Hepatocyte (in vitro differentiated cells): Measurements from ENCODE around the gene EPHB2. TPM values are rescaled to one million over a fixed set of nuclear protein-coding genes. Genes with fewer than 3 reads are reported as not detected.

Experiments
- DNase-seq: peaks from one replicate; pipeline ENCODE4 v3.0.0-alpha.2; 2016; ENCODE audit warnings: low spot score
- H2AFZ ChIP-seq: fragments of 200-600 bp; sonication (generic); 2 replicates; pipeline ENCODE4 v1.6.0; 2016; ENCODE audit warnings: antibody characterized with exemption, mild to moderate bottlenecking
- H3K27ac ChIP-seq: fragments of 200-600 bp; sonication (generic); 2 replicates; pipeline ENCODE4 v1.5.1; 2016; ENCODE audit warnings: mild to moderate bottlenecking
- H3K27me3 ChIP-seq: fragments of 200-600 bp; sonication (generic); 2 replicates; pipeline ENCODE4 v1.6.1; 2016
- H3K36me3 ChIP-seq: fragments of 200-600 bp; sonication (generic); replicated peaks from 2 replicates; pipeline ENCODE4 v1.5.1; 2016; ENCODE audit warnings: low read depth; ENCODE audit not compliant: insufficient read depth
- H3K4me1 ChIP-seq: fragments of 200-600 bp; sonication (generic); 2 replicates; pipeline ENCODE4 v1.5.1; 2016; ENCODE audit warnings: mild to moderate bottlenecking, moderate library complexity; ENCODE audit not compliant: insufficient read depth
- H3K4me2 ChIP-seq: fragments of 200-600 bp; sonication (generic); 2 replicates; pipeline ENCODE4 v1.6.0; 2016
- H3K4me3 ChIP-seq: fragments of 200-600 bp; sonication (generic); 2 replicates; pipeline ENCODE4 v1.5.1; 2016; ENCODE audit warnings: mild to moderate bottlenecking
- H3K79me2 ChIP-seq: fragments of 200-600 bp; sonication (generic); 2 replicates; pipeline ENCODE4 v1.6.0; 2017; ENCODE audit warnings: mild to moderate bottlenecking
- H3K9me2 ChIP-seq: fragments of 200-600 bp; sonication (generic); replicated peaks from 2 replicates; pipeline ENCODE4 v1.6.0; 2017; ENCODE audit warnings: mild to moderate bottlenecking; ENCODE audit not compliant: insufficient read depth
- H3K9me3 ChIP-seq: fragments of 200-600 bp; sonication (generic); 2 replicates; pipeline ENCODE4 v1.5.1; 2016; ENCODE audit warnings: low read depth, mild to moderate bottlenecking
- H4K20me1 ChIP-seq: fragments of 200-600 bp; sonication (generic); 2 replicates; pipeline ENCODE4 v1.6.0; 2016; ENCODE audit warnings: mild to moderate bottlenecking; ENCODE audit not compliant: insufficient read depth, poor library complexity, severe bottlenecking
- EZH2 ChIP-seq: fragments of 200-600 bp; sonication (generic); IDR thresholded peaks from 2 replicates; pipeline ENCODE4 v1.6.1; 2016; ENCODE audit warnings: antibody characterized with exemption, mild to moderate bottlenecking, borderline replicate concordance
- EZH2phosphoT487 ChIP-seq: fragments of 200-600 bp; sonication (generic); IDR thresholded peaks from one replicate; pipeline ENCODE4 v1.6.1; 2018; ENCODE audit warnings: antibody characterized with exemption, mild to moderate bottlenecking, low read depth, moderate library complexity; ENCODE audit not compliant: unreplicated experiment, severe bottlenecking
- WGBS: methylation state at CpG from one replicate; pipeline ENCODE4 v1.1.6; 2016; ENCODE audit warnings: low lambda C conversion rate; ENCODE audit errors: missing lambda C conversion rate; 5-methylcytosine and 5-hydroxymethylcytosine counted together
- polyA plus RNA-seq: library from polyadenylated mRNA; unstranded; fragments of >200 nt; fragmentation: Nextera tagmentation; extraction: Ambion mirVana; gene quantifications from 2 replicates; pipeline ENCODE4 v1.2.1, GENCODE V29; 2016
- total RNA-seq: library from RNA; depleted of rRNA; stranded (reverse); fragments of >200 nt; gene quantifications from 2 replicates; pipeline ENCODE4 v1.2.3, GENCODE V29; 2014
- TF ChIP-seq, protein P1 (sequence below): fragments of 200-600 bp; sonication (generic); IDR thresholded peaks from 2 replicates; pipeline ENCODE4 v1.5.1; 2016; ENCODE audit warnings: antibody characterized with exemption, mild to moderate bottlenecking; ENCODE audit not compliant: poor library complexity

Gene EPHB2
- total and polyA plus RNA-seq, 2 experiments from 2014 or later = 17.2 to 18.3 TPM

GRCh38 chr1:22824975-22825374 lies 114.3 kb downstream of the EPHB2 start:
- Histone ChIP-seq H3K9me2 (no peaks in the 10 kb centered on the region), H3K79me2 (no peaks in the 10 kb centered on the region), H3K4me3 (no peak overlapping the region), H3K27me3 (no peaks in the 10 kb centered on the region), H3K9me3 (no peaks in the 10 kb centered on the region), H3K27ac (no peak overlapping the region), H2AFZ (no peak overlapping the region), H3K36me3 (no peaks in the 10 kb centered on the region), H3K4me2 (no peak overlapping the region), H3K4me1 (peaks cover 47% of the 10 kb centered on the region), H4K20me1 (no peaks in the 10 kb centered on the region)
- no peak for TF ChIP-seq EZH2phosphoT487
- TF ChIP-seq, protein P1, sequence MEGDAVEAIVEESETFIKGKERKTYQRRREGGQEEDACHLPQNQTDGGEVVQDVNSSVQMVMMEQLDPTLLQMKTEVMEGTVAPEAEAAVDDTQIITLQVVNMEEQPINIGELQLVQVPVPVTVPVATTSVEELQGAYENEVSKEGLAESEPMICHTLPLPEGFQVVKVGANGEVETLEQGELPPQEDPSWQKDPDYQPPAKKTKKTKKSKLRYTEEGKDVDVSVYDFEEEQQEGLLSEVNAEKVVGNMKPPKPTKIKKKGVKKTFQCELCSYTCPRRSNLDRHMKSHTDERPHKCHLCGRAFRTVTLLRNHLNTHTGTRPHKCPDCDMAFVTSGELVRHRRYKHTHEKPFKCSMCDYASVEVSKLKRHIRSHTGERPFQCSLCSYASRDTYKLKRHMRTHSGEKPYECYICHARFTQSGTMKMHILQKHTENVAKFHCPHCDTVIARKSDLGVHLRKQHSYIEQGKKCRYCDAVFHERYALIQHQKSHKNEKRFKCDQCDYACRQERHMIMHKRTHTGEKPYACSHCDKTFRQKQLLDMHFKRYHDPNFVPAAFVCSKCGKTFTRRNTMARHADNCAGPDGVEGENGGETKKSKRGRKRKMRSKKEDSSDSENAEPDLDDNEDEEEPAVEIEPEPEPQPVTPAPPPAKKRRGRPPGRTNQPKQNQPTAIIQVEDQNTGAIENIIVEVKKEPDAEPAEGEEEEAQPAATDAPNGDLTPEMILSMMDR = no peak
- TF ChIP-seq EZH2 = no peak
- WGBS = 98% methylated on average over 5 of the region's 5 CpGs
- no peak for DNase-seq

GRCh38 chr1:22825486-22826189 lies 115.0 kb downstream of the EPHB2 start:
- no peak for TF ChIP-seq EZH2phosphoT487
- TF ChIP-seq EZH2 = no peak
- TF ChIP-seq, protein P1 = no peak
- Histone ChIP-seq H3K9me3 (no peaks in the 10 kb centered on the region), H2AFZ (no peak overlapping the region), H3K36me3 (no peaks in the 10 kb centered on the region), H3K4me1 (peaks cover 51% of the 10 kb centered on the region), H3K4me2 (no peak overlapping the region), H3K4me3 (no peak overlapping the region), H3K9me2 (no peaks in the 10 kb centered on the region), H3K79me2 (no peaks in the 10 kb centered on the region), H3K27me3 (no peaks in the 10 kb centered on the region), H3K27ac (peak overlapping the region; percentile 84), H4K20me1 (no peaks in the 10 kb centered on the region)
- 57% methylated on average over 4 of the region's 4 CpGs for WGBS
- DNase-seq = no peak

DNA sequence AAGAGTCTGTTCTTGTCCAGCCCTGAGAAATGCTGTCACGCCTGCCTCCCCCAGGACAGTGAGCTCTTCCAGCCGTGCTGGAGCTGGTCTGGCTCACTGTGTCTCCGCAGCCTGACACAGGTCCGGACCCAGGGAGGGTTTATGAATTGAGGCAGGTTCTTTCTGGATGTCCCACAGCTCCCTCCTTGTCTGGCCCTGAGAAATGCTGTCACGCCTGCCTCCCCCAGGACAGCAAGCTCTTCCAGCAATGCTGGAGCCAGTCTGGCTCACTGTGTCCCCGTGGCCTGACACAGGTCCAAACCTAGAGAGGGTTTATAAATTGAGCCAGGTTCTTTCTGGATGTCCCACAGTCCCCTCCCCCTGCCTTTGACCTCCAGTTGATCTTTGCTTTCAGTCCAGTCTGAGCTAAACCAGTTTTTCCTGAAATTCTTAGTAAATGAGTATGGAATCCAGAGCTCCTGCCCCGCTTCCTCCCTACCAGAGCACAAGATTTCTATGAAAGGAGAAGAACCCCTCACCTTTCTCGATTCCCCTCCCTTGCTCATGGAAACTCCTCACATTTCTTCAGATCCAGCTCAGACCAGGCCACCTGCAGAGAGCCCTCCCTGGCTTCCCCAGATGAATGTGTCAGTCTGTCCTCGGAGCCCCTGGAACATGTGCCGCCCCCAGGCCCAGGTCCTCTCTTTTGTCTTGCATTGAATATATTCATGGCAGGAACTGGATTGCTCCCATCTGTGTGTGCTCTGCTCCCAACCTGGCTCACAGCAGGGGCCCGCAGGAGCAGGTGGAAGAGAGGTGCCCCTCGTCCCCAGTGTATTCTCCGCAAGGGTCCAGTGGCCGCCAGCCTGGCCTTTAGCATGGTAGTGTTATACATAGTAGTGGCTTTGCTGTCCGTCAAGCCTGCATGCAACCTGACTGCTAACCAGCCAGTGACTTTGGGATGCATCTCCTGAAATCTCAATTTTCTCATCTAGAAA lies 116.3 kb downstream of the EPHB2 start:
- peaks cover 51% of the 10 kb centered on the region for H3K4me1 ChIP-seq
- no peaks in the 10 kb centered on the region for H3K79me2 ChIP-seq
- TF ChIP-seq EZH2phosphoT487 (no peak), EZH2 (no peak)
- TF ChIP-seq, protein P1 = no peak
- H3K36me3 ChIP-seq = no peaks in the 10 kb centered on the region
- WGBS = 60% methylated on average over 15 of the region's 15 CpGs
- H3K4me3 ChIP-seq = no peak overlapping the region
- peak overlapping the region; percentile 61 for H3K4me2 ChIP-seq
- no peak overlapping the region for H2AFZ ChIP-seq
- peak overlapping the region; percentile 84 for H3K27ac ChIP-seq
- no peaks in the 10 kb centered on the region for H4K20me1 ChIP-seq
- no peaks in the 10 kb centered on the region for H3K9me2 ChIP-seq
- H3K27me3 ChIP-seq = no peaks in the 10 kb centered on the region
- peak; percentile 73 for DNase-seq
- H3K9me3 ChIP-seq = no peaks in the 10 kb centered on the region
